Neural cell (in vitro differentiated cells): ENCODE measurements around the gene C5. TPM values are rescaled to one million over a fixed set of nuclear protein-coding genes. Genes with fewer than 3 reads are reported as not detected.

Experiments
- H2AFZ ChIP-seq: fragments of 200-600, 300-800 bp; sonication (generic), shearing (Covaris generic); 2 replicates; pipeline ENCODE4 v1.6.0; 2014; ENCODE audit warnings: low read depth, mild to moderate bottlenecking, antibody characterized with exemption, low read length, moderate library complexity
- H3F3A ChIP-seq: fragments of 200-600 bp; shearing (Covaris generic); 2 replicates; pipeline ENCODE4 v1.6.1; 2016; ENCODE audit warnings: mild to moderate bottlenecking, moderate library complexity, mixed read lengths, antibody characterized with exemption, low read length; ENCODE audit not compliant: insufficient read depth, poor library complexity, severe bottlenecking
- H3K27ac ChIP-seq: fragments of 200-600, 300-800 bp; sonication (generic), shearing (Covaris generic); 2 replicates; pipeline ENCODE4 v1.5.1; 2014; ENCODE audit warnings: mild to moderate bottlenecking, low read length, moderate library complexity
- H3K27me3 ChIP-seq: fragments of 300-800, 200-600 bp; sonication (generic), shearing (Covaris generic); 2 replicates; pipeline ENCODE4 v1.6.0; 2014; ENCODE audit warnings: mild to moderate bottlenecking, low read depth, low read length, moderate library complexity; ENCODE audit not compliant: insufficient read depth
- H3K36me3 ChIP-seq: fragments of 300-800, 200-600 bp; sonication (generic), shearing (Covaris generic); 2 replicates; pipeline ENCODE4 v1.5.1; 2014; ENCODE audit warnings: mild to moderate bottlenecking, antibody characterized with exemption, low read length, moderate library complexity; ENCODE audit not compliant: insufficient read depth
- H3K4me2 ChIP-seq: fragments of 300-800, 200-600 bp; sonication (generic), shearing (Covaris generic); 2 replicates; pipeline ENCODE4 v1.6.0; 2014; ENCODE audit warnings: mild to moderate bottlenecking, low read length
- H3K4me3 ChIP-seq: fragments of 300-800, 200-600 bp; sonication (generic), shearing (Covaris generic); 2 replicates; pipeline ENCODE4 v1.5.1; 2014; ENCODE audit warnings: mild to moderate bottlenecking, low read length, moderate library complexity
- H3K79me2 ChIP-seq: fragments of 200-600 bp; shearing (Covaris generic); replicated peaks from 2 replicates; pipeline ENCODE4 v1.6.0; 2014; ENCODE audit warnings: mild to moderate bottlenecking, low read length, moderate library complexity; ENCODE audit not compliant: insufficient read depth
- H3K9ac ChIP-seq: fragments of 300-800, 200-600 bp; sonication (generic), shearing (Covaris generic); 2 replicates; pipeline ENCODE4 v1.6.1; 2016; ENCODE audit warnings: mild to moderate bottlenecking, low read length, mixed read lengths
- H3K9me2 ChIP-seq: fragments of 200-600 bp; shearing (Covaris generic); 2 replicates; pipeline ENCODE4 v1.6.1; 2016; ENCODE audit warnings: mild to moderate bottlenecking, low read length, mixed read lengths; ENCODE audit not compliant: insufficient read depth
- H3K9me3 ChIP-seq: fragments of 200-600, 300-800 bp; sonication (generic), shearing (Covaris generic); 2 replicates; pipeline ENCODE4 v1.6.1; 2016; ENCODE audit warnings: mild to moderate bottlenecking, mixed run types, low read length, moderate library complexity, mixed read lengths
- H4K20me1 ChIP-seq: fragments of 200-600 bp; shearing (Covaris generic); 2 replicates; pipeline ENCODE4 v1.6.1; 2016; ENCODE audit warnings: mild to moderate bottlenecking, mixed run types; ENCODE audit not compliant: insufficient read depth
- CTCF ChIP-seq: fragments of 450-650 bp; IDR thresholded peaks from 2 replicates; pipeline ENCODE4 v1.5.1; 2014; ENCODE audit warnings: antibody characterized with exemption, mild to moderate bottlenecking, moderate library complexity; ENCODE audit not compliant: poor library complexity, severe bottlenecking
- EP300 ChIP-seq: fragments of 450-650 bp; conservative IDR thresholded peaks from 2 replicates; pipeline ENCODE4 v1.6.1; 2014; ENCODE audit warnings: antibody characterized with exemption, mild to moderate bottlenecking, moderate library complexity; ENCODE audit not compliant: poor library complexity, severe bottlenecking
- EZH2 ChIP-seq: fragments of 200-600, 300-800 bp; shearing (Covaris generic), sonication (generic); IDR thresholded peaks from 2 replicates; pipeline ENCODE4 v1.6.1; 2014; ENCODE audit warnings: antibody characterized with exemption, low read length, borderline replicate concordance, mild to moderate bottlenecking; ENCODE audit not compliant: insufficient read depth, poor library complexity, severe bottlenecking
- MXI1 ChIP-seq: fragments of 450-650 bp; conservative IDR thresholded peaks from 2 replicates; pipeline ENCODE4 v1.6.1; 2014; ENCODE audit warnings: antibody characterized with exemption, mild to moderate bottlenecking; ENCODE audit not compliant: poor library complexity, severe bottlenecking
- POLR2AphosphoS5 ChIP-seq: IDR thresholded peaks from 2 replicates; pipeline ENCODE4 v1.6.1; 2012
- RAD21 ChIP-seq: fragments of 450-650 bp; conservative IDR thresholded peaks from 2 replicates; pipeline ENCODE4 v1.6.1; 2014; ENCODE audit warnings: antibody characterized with exemption, mild to moderate bottlenecking, moderate library complexity
- REST ChIP-seq: IDR thresholded peaks from 2 replicates; pipeline ENCODE4 v1.6.1; 2012; ENCODE audit warnings: borderline replicate concordance
- SMC3 ChIP-seq: fragments of 450-650 bp; conservative IDR thresholded peaks from 2 replicates; pipeline ENCODE4 v1.6.1; 2014; ENCODE audit warnings: antibody characterized with exemption, mild to moderate bottlenecking, moderate library complexity; ENCODE audit not compliant: poor library complexity
- TAF1 ChIP-seq: IDR thresholded peaks from 2 replicates; pipeline ENCODE4 v1.6.1; 2012; ENCODE audit warnings: low read depth
- polyA plus RNA-seq: library from polyadenylated mRNA; depleted of rRNA; stranded (reverse); fragments of >200 nt; gene quantifications from 2 replicates; pipeline ENCODE4 v1.2.3, GENCODE V29; 2014

Gene C5
- polyA plus RNA-seq, 1 donor from 2014 or later, result 3.8 TPM

- Histone ChIP-seq H3K27me3 (no peaks in the 10 kb centered on the region), H4K20me1 (no peaks in the 10 kb centered on the region), H3K9ac (no peak overlapping the region), H3K4me2 (no peak overlapping the region), H3K9me3 (no peaks in the 10 kb centered on the region), H3K27ac (no peak overlapping the region), H2AFZ (no peak overlapping the region), H3F3A (no peaks in the 10 kb centered on the region), H3K4me3 (no peak overlapping the region), H3K9me2 (no peaks in the 10 kb centered on the region), H3K79me2 (no peaks in the 10 kb centered on the region), H3K36me3 (no peaks in the 10 kb centered on the region)
- no peak for TF ChIP-seq MXI1
Observed at GRCh38 chr9:120922404-120923195, 127.5 kb downstream of the C5 start.

GRCh38 chr9:120921661-120922181 is 128.4 kb downstream of the C5 start:
- no peaks in the 10 kb centered on the region for H3F3A ChIP-seq
- no peak overlapping the region for H3K9ac ChIP-seq
- no peaks in the 10 kb centered on the region for H3K79me2 ChIP-seq
- no peak overlapping the region for H3K4me2 ChIP-seq
- no peak overlapping the region for H3K4me3 ChIP-seq
- no peak overlapping the region for H3K27ac ChIP-seq
- H2AFZ ChIP-seq, result no peak overlapping the region
- H3K9me2 ChIP-seq, result no peaks in the 10 kb centered on the region
- no peaks in the 10 kb centered on the region for H3K9me3 ChIP-seq
- H3K27me3 ChIP-seq, result no peaks in the 10 kb centered on the region
- no peaks in the 10 kb centered on the region for H3K36me3 ChIP-seq
- H4K20me1 ChIP-seq, result no peaks in the 10 kb centered on the region
- TF ChIP-seq CTCF (no peak), EZH2 (no peak), EP300 (no peak), POLR2AphosphoS5 (no peak), REST (no peak), TAF1 (no peak), RAD21 (no peak), SMC3 (no peak), MXI1 (no peak)
